ENCODE data around the gene IBTK. TPM values are rescaled to one million over a fixed set of nuclear protein-coding genes. Genes with fewer than 3 reads are reported as not detected.
A peak's percentile ranks its signal among the peaks of the same experiment; 100 is the strongest.
"Not testable (repeated sequence)": the region's sequence is repeated elsewhere in the genome, so short reads cannot be mapped to it uniquely, and the experiment has no call there.

Gene IBTK
- total RNA-seq, 1 experiment from 2014 or later: 24.1 TPM

- Mint-ChIP-seq H3K4me3 (no peak overlapping the region), H3K9me3 (peaks cover 8% of the 10 kb centered on the region), H3K27ac (no peak overlapping the region), H3K36me3 (0 out of 2 replicates have a peak, but pooled peaks cover 5% of the 10 kb centered on the region), H3K27me3 (ENCODE audit: low read depth) (no peaks in the 10 kb centered on the region), H3K4me1 (no peaks in the 10 kb centered on the region)
- ChIA-PET CTCF (interaction anchor here (1.7 kb wide), 1 partner anchor 13 kb away, joined by 6 read pairs; no protein-coding TSS in a partner anchor), POLR2A (interaction anchor here (1.5 kb wide), 1 partner anchor 81 kb away, joined by 4 read pairs; no protein-coding TSS in a partner anchor)
- no peak for TF ChIP-seq ZNF396 (CRISPR knock-in tag; IDR thresholded peaks at IDR 0.05; ENCODE audit: borderline replicate concordance)
- no peak for TF ChIP-seq ESRRA (CRISPR knock-in tag; IDR thresholded peaks at IDR 0.05; ENCODE audit: borderline replicate concordance)
- TF ChIP-seq MAX (CRISPR knock-in tag; IDR thresholded peaks at IDR 0.05): no peak
- DNase-seq (ENCODE audit: low spot score): no peak
- peak; percentile 36; the same call in 1 of the 2 replicates for ATAC-seq
Observed at GRCh38 chr6:82283771-82284410, 36.3 kb upstream of the IBTK start.

GRCh38 chr6:82281550-82281949, 34.0 kb upstream of the IBTK start:
- DNase-seq (ENCODE audit: low spot score); POLR2A ChIA-PET; H3K36me3 Mint-ChIP-seq; H3K27ac Mint-ChIP-seq; ATAC-seq; H3K4me3 Mint-ChIP-seq; H3K4me1 Mint-ChIP-seq; H3K27me3 Mint-ChIP-seq (ENCODE audit: low read depth): not testable (repeated sequence)
- CTCF ChIA-PET: interaction anchor here (1.9 kb wide), 1 partner anchor 10 kb away, joined by 5 read pairs; no protein-coding TSS in a partner anchor
- H3K9me3 Mint-ChIP-seq: peaks cover 11% of the 10 kb centered on the region

- Mint-ChIP-seq H3K4me1 (no peaks in the 10 kb centered on the region), H3K36me3 (0 out of 2 replicates have a peak, but pooled peaks cover 5% of the 10 kb centered on the region), H3K27ac (no peak overlapping the region), H3K27me3 (ENCODE audit: low read depth) (no peaks in the 10 kb centered on the region), H3K9me3 (peaks cover 11% of the 10 kb centered on the region), H3K4me3 (no peak overlapping the region)
- POLR2A ChIA-PET: no interaction called here
- CTCF ChIA-PET: no interaction called here
- TF ChIP-seq ZNF396 (CRISPR knock-in tag; IDR thresholded peaks at IDR 0.05; ENCODE audit: borderline replicate concordance) (no peak), ATF1 (CRISPR knock-in tag; IDR thresholded peaks at IDR 0.05) (no peak), TEAD4 (CRISPR knock-in tag; IDR thresholded peaks at IDR 0.05) (no peak), ZNF219 (CRISPR knock-in tag; IDR thresholded peaks at IDR 0.05; ENCODE audit: borderline replicate concordance) (no peak), JUN (CRISPR knock-in tag; IDR thresholded peaks at IDR 0.05) (no peak), CREB1 (CRISPR knock-in tag; IDR thresholded peaks at IDR 0.05) (no peak), IRF2 (CRISPR knock-in tag; IDR thresholded peaks at IDR 0.05; ENCODE audit: borderline replicate concordance, low read depth) (no peak), CBFB (CRISPR knock-in tag; IDR thresholded peaks at IDR 0.05; ENCODE audit: low read depth) (no peak), USF2 (CRISPR knock-in tag; IDR thresholded peaks at IDR 0.05) (no peak), PRRX2 (CRISPR knock-in tag; IDR thresholded peaks at IDR 0.05) (no peak), TP53 (CRISPR knock-in tag; IDR thresholded peaks at IDR 0.05) (no peak), CTCF (IDR thresholded peaks at IDR 0.05) (no peak), OVOL2 (CRISPR knock-in tag; IDR thresholded peaks at IDR 0.05; ENCODE audit: borderline replicate concordance) (no peak), ZNF232 (CRISPR knock-in tag; IDR thresholded peaks at IDR 0.05) (no peak), NFYB (CRISPR knock-in tag; conservative IDR thresholded peaks at IDR 0.05; ENCODE audit: low read depth) (no peak)
- no peak for ATAC-seq
- no peak for DNase-seq (ENCODE audit: low spot score)
Observed at GRCh38 chr6:82277686-82278085, 30.1 kb upstream of the IBTK start.

GRCh38 chr6:82275686-82276085, 28.1 kb upstream of the IBTK start:
- peaks cover 11% of the 10 kb centered on the region for H3K9me3 Mint-ChIP-seq
- no peaks in the 10 kb centered on the region for H3K27me3 Mint-ChIP-seq (ENCODE audit: low read depth)
- no peak for TF ChIP-seq ESRRA (CRISPR knock-in tag; IDR thresholded peaks at IDR 0.05; ENCODE audit: borderline replicate concordance)
- TF ChIP-seq ARID4B (CRISPR knock-in tag; IDR thresholded peaks at IDR 0.05; ENCODE audit: borderline replicate concordance): no peak
- no peak for TF ChIP-seq ZNF425 (CRISPR knock-in tag; conservative IDR thresholded peaks at IDR 0.05)
- TF ChIP-seq PRRX2 (CRISPR knock-in tag; IDR thresholded peaks at IDR 0.05): no peak
- no peak for TF ChIP-seq EMX1 (CRISPR knock-in tag; IDR thresholded peaks at IDR 0.05)
- 0 out of 2 replicates have a peak, but pooled peaks cover 5% of the 10 kb centered on the region for H3K36me3 Mint-ChIP-seq
- no peak for ATAC-seq
- POLR2A ChIA-PET: no interaction called here
- CTCF ChIA-PET: interaction anchor here (1.0 to 1.1 kb wide), 2 partner anchors 88 to 790 kb away, joined by 3 to 5 read pairs; partner anchors contain the start of genes TPBG and UBE3D
- no peak overlapping the region for H3K27ac Mint-ChIP-seq
- H3K4me3 Mint-ChIP-seq: no peak overlapping the region
- DNase-seq (ENCODE audit: low spot score): no peak
- peaks cover 11% of the 10 kb centered on the region for H3K4me1 Mint-ChIP-seq

Measured in WTC11 (cell line).